GM18873 (cell line): Measurements from ENCODE around the gene GPSM3.
"Not testable (repeated sequence)": the region's sequence is repeated elsewhere in the genome, so short reads cannot be mapped to it uniquely, and the experiment has no call there.

ENCODE experiments used
- ATAC-seq: cut with Tn5 transposase; IDR thresholded peaks from one replicate; pipeline ENCODE4 v1.9.1; 2021; ENCODE audit warnings: mild to moderate bottlenecking, moderate library complexity, moderate number of reproducible peaks; ENCODE audit not compliant: unreplicated experiment, low FRiP score

The GPSM3 gene

DNA sequence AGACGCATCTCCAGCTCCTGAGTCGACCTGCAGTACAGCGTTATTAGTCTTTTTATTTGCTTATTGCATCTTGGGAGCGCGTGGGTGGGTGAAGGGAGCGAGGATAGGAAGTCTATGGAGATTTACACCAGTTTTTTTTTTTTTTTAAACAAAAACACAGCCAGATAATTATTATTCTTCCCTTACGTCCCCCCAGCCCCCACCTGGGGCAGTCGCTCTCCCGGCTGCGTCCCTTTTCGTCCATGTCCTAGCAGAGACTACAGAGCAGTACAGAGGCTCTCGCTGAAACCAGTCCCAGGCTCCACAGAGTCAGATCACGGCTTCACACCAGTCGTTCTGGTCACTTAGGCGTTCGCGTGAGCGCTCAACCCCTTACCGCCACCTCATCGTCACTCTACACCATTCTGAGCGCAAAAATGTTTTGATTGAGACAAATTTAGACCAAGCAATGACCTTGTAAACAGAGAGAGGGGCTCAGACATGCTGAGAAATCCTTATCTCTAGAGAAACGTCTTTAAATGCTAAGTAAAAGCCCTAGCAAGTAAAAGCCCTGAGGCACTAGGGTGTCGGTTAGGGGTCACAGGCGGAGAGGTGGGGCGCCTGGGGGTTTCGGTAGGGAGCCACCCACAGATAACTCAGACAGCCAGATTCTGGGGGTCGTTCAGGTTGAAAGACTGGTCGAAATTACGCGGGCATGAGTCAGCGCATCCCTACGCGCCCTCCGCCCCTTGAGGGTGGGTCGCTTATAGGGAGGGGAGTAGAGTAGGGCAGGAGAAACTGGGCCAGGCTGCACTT lies 39.5 kb downstream of the GPSM3 start:
- no peak for ATAC-seq

DNA sequence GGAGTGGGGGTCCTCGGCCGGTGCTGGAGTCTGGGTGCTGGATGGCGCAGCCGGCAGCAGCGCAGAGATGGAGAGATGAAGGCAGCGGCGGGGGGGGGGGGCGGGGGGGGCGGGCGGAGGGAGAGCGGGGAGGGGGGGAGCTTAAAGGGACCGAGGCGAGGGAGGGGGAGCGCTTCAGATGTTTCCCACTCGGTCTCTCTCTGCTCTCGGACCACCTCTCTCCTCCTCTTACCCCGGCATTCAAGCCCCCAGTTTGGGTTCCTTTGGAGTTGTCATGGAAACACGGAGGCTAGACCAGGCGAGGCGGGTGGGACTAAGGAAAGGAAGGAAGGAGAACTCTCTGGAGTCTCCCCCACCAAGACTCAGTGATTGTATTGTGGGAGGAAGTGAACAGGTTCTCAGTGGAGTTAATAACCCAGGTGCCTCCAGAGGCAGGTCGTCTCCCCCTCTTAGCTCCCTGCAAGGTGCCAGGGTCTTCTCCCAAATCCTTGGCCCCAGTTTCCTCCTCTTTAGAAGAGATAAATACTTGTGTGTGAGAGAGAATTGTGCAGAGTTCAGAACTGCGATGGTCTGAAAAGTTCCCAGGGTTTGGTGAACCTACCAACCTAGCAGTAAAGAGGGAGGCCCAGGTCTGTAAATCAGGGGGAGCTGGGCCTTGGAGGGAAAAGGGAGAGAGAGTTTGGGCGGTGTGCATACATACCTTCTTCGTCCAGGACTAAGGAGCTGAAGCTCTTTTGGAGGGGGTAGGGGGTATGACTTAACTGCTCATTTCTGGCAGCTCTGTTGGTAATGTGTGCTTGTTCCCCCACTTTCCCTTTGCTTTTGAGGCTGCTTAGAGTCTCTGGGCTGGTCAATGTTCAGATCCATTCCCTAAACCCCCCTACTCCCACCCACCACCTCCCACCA lies 40.3 kb downstream of the GPSM3 start, which contains the start of gene PRRT1:
Gene PRRT1, minus strand, starts transcription at position 77 of the 906 bp plus-strand sequence. CDS start 112 bp downstream, outside the sequence.
- no peak for ATAC-seq

DNA sequence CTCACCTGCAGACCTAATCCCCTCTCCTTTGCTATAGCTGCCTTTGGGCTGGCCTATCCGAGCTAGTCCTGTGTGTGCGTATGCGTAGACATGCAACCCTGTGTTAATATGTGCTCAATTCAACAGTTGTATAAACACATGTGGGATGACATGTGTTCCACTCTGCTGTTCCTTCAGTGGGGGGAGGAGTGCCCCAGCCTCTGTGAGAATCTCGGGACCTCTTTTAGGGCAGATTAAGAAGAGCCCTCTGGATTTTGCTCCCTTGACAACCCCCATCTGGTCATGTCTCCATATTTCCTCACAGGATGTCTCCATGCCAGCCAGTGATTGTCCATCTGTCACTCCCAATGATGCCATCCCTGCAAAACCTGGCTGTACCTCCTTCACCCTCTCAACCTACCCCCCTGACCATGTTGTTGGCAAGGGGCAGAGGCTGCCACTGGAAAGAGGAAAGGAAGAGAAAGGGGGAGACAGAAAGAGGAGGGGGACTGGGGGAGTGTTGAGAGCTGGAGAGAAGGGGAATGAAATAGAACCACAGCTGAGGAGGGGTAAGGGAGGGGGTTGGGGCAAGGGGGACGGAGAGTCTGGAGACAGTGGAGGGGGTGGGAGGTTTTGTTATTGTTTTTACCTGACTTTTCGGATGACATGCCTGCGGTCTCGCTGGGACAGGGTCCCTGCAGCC lies 41.1 kb downstream of the GPSM3 start:
- ATAC-seq: no peak

DNA sequence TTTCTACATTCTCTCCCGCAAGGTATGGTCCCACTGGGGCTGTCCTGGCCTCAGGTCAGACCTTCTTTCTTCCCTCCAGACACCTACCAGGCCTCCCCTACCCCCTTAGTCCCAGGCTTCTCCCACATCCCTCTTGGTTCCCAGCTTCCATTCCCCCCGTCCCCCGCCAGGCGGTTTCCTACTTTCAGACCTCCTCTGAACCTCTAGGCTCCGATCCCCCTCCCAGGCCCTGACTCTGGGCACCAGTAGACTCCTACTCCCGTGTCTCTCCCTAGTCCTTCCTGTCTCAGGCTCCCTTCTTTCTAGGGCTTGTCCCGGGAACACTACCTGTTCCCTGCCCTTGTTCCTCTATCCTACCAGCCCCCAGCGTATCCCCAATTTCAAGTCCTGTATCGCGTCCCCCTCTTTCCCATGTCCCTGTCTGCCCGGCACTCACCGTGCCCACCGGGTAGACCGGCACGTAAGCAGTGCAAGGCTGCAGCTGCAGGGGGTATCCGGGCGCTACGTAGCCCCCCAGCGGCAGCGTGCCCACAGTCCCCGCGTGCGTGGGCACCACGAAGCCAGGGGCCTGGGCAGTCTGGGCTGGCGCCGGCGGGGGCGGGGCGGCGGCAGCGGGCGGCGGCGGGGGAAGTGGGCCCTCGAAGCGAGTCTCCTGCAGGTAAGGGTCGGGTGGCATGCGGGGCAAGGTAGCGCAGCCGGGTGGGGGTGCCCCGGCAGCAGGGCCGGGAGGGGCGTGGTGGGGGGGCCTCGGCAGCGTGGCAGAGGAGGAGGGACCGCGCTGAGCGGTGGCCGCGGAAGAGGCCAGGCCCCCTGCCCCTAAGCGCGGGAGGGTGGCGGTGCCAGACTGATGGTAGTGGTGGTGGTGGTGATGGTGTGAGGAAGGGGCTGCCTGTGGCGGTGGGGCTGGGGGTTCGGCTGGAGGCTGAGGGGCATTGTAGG lies 42.2 kb downstream of the GPSM3 start:
- ATAC-seq: no peak

DNA sequence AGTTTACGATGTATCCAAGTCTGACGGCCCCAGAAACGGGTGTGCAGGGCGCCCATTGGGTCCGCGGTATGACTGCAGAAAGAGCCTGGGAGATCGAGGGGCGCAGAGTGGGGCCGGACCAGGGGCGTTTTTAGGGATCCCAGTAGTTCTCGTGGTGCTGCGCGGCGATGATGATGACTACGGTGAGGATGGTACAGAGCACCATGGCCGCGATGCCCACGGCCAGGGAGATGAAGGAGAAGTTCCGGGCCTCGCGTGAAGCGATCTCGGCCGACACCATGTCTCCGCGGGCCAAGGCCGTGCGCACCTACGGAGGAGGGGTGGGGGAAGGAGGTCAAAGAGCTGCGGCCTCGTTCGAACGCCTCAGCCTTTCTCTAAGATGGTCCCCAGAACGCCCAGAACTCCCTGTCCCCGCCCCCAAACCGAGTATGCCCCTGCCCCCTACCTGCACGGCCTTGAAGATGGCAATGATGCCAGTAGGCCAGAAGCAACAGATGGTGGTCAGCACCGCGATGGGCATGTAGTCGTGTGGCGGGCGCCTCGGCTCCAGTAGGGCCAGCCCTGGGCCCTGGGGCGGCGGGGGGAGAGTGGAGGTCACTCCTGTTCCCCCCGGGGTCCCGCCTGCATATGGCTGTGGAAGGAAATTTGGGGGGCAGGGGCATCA lies 43.2 kb downstream of the GPSM3 start:
- no peak for ATAC-seq

DNA sequence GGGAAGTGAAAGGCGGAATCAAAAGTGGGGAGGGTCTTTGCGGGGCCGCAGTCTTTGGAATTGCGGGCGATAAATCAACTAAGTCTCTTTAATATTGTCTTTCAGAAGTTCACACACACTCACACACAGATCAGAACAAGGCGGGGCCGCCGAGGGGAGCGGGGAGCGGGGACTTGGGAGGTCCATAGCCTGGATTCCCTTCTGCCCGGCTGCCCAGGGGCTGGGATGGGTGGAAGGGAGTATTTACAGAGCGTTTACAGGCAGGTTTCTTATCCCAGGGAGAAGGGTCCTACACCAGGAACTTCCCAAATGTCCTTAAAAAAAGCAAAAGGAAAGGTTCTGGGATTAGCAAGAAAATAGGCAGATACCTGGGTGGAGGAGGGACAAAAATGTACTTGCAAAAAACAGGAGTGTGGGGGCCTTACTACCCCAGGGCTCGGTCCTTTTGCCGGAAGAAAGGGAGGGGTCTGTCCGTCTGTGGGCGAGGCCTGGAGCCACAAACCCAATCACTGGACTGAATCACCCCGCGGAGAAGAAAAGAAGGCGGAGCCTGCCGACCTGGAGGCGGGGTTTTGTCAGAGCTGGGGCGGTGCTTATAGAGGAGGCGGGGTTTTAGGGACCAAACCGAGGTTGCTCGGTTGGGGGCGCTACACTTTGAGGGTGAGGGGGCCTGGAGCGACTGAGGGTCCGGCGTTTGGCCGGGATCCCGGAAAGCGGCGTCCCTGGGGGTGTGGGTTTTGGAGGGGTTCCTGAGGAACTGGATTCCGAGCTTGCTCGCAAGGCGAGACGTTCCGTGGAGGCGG lies 44.0 kb downstream of the GPSM3 start:
- no peak for ATAC-seq

DNA sequence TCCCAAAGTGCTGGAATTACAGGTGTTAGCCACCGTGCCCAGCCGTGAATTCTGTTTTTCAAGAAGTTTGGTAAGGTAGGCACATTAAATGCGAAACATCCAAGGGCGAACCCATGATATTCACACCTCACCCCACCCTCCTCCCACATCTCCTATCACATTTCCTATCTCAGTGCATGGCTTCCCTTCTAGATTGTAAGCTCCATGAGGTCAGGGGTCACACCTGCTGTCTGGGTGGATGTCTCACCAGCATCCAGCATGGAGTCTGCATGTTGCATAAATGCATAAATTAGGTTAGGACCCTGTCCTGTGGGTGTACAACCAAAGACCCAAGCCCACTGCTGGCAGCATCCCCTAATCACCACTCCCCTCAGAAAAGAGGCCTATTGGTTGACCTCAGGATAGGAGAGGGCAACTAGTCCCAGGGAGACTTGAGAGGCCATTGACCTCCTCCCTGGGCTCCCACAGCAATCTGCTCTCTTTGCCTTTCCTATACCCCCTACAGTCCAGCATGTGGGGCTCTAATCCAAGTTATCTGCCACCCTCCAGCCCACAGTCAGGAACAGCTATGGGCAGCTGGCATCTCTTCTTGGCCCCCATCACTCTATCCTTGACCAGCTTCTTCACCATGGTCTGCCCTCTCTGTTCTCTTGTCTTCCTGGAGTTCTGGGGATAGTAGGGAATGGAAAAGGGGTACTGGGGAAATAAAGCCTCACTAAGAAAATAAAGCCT lies 44.9 kb downstream of the GPSM3 start:
- ATAC-seq: no peak

DNA sequence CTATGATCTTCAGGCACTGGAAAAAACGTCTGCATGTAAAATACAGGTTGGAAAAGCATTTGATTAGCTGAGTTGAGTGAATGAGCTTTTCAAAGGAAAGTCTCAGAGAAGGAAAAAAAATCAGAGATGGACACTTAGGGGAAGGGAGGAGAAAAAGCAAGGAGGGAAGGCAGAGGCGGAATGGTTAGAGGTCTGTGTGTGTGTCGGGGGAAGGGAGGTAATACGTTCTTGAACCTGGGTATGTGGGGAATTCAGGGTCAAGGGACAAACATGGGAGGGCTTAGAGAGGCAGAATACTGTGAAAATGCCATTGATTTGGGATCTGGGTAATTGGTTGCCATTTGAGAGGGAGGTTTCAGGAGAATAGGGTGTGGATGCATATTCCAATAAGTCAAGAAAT lies 45.8 kb downstream of the GPSM3 start:
- no peak for ATAC-seq

DNA sequence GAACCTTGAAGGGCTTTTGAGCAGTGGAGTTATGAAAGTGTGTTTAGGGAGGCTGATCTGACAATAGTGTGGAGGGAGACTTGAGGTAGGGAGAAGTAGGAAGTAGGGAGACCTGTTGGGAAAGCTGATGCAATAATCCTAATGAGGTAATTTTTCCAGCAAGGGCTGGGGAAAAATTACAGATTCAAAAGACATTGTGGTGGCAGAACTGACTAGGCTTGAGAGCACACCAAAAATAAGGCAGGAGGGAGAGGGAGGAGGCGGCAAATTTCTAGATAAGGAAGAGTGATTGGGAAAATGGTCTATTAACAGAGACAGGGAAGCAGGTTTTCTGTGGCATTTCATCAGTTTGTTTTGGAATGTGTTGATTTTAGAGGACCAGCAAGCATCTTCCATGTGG lies 46.2 kb downstream of the GPSM3 start:
- no peak for ATAC-seq

DNA sequence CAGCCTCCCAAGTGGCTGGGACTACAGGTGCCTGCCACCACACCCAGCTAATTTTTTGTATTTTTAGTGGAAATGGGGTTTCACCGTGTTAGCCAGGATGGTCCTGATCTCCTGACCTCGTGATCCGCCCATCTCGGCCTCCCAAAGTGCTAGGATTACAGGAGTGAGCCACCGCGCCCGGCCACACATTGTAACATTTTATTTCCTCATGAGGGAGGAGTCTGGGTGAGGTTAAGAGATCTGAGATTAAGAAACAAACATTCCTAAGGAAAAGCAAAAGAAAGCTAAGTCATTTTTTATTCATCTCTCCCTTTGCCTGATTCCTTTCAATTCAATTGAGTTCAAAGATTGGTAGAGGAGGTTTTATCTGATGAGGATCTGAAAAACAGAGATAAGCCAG lies 48.2 kb downstream of the GPSM3 start:
- ATAC-seq: not testable (repeated sequence)
